Esophagus muscularis mucosa (tissue), 2 donors: Measurements from ENCODE around the gene MAP9.

Source experiments
- POLR2A ChIP-seq: fragments of 450-650 bp; IDR thresholded peaks from one replicate; pipeline ENCODE4 v1.6.1; 2017; ENCODE audit warnings: antibody characterized with exemption, moderate library complexity, mild to moderate bottlenecking, low read depth
- POLR2AphosphoS5 ChIP-seq, 2 donors: sonication (generic); formaldehyde crosslinking; IDR thresholded peaks; one replicate each; pipeline ENCODE4 v1.6.1; 2017; ENCODE audit warnings: antibody characterized with exemption in 2 of 2

DNA sequence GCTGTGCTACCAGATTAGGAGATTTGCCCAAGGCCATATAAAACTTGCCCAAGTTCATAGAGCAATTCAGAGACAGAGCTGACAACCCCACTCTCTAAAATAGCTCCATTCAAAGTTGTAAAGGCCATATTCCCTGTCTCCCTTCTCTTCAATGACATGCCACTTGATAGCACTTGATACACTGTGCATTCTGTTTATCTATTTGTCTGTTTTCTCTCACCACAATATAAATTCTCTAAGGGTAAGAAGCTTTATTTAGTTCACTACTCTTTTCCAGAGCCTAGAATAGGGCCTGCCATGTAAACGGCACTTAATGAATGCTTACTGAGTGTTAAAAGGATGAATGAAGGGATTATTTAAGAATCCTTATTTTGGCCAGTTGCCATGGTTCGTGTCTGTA is 24.1 kb upstream of the MAP9 start:
- no peak for TF ChIP-seq POLR2A
- no peak for TF ChIP-seq POLR2AphosphoS5 (IDR thresholded peaks at IDR 0.05)
